H1 (cell line): ENCODE measurements around the gene HAS3. TPM values are rescaled to one million over a fixed set of nuclear protein-coding genes. Genes with fewer than 3 reads are reported as not detected.

Source experiments
- CTCF ChIA-PET: fragments of 300-600 bp; sonication (Branson Sonifier 250); formaldehyde crosslinking; loops from one replicate; lab custom pipeline; 2021; ENCODE audit not compliant: partially characterized antibody; lab: Charles Lee
- POLR2A ChIA-PET: fragments of 300-600 bp; sonication (Branson Sonifier 250); formaldehyde crosslinking; loops from one replicate; lab custom pipeline; 2021; ENCODE audit warnings: inconsistent platforms; ENCODE audit not compliant: partially characterized antibody; lab: Charles Lee
- DNase-seq, 2 experiments: peaks; one replicate each; pipeline versions ENCODE4 v3.0.0 to v3.0.0-alpha.2; 2010 to 2022; ENCODE audit warnings: low spot score in 2 of 2, low read depth in 1 of 2, mixed read lengths in 1 of 2
- FAIRE-seq: peaks from 2 replicates; lab custom pipeline; 2011; peaks lifted over from hg19 to GRCh38; lab: Jason Lieb, UNC
- H2AFZ ChIP-seq: 2 replicates; pipeline ENCODE4 v1.8.1; 2012; ENCODE audit warnings: low read length, inconsistent platforms
- H2AK5ac ChIP-seq: 2 replicates; pipeline ENCODE4 v1.6.1; 2013; ENCODE audit warnings: low read depth, low read length
- H2BK120ac ChIP-seq: replicated peaks from 2 replicates; pipeline ENCODE3; 2013; ENCODE audit warnings: low read depth, low read length, inconsistent platforms
- H2BK12ac ChIP-seq: 2 replicates; pipeline ENCODE4 v1.6.1; 2013; ENCODE audit warnings: low read depth, low read length
- H2BK15ac ChIP-seq: 2 replicates; pipeline ENCODE4 v1.6.1; 2013; ENCODE audit warnings: low read length
- H2BK20ac ChIP-seq: 2 replicates; pipeline ENCODE4 v1.6.1; 2013; ENCODE audit warnings: low read length
- H2BK5ac ChIP-seq: 2 replicates; pipeline ENCODE4 v1.6.1; 2013; ENCODE audit warnings: low read depth, low read length
- H3K14ac ChIP-seq: 2 replicates; pipeline ENCODE4 v1.6.1; 2013; ENCODE audit warnings: inconsistent platforms; ENCODE audit not compliant: insufficient read length
- H3K18ac ChIP-seq: 2 replicates; pipeline ENCODE4 v1.6.1; 2013; ENCODE audit warnings: low read length; ENCODE audit errors: extremely low read depth
- H3K23ac ChIP-seq: 2 replicates; pipeline ENCODE4 v1.6.1; 2013; ENCODE audit warnings: inconsistent platforms; ENCODE audit not compliant: insufficient read length
- H3K23me2 ChIP-seq: 2 replicates; pipeline ENCODE4 v1.6.1; 2013; ENCODE audit warnings: low read depth, low read length
- H3K27ac ChIP-seq: 2 replicates; pipeline ENCODE4 v1.6.1; 2011; ENCODE audit warnings: low read depth, low read length, inconsistent platforms
- H3K27me3 ChIP-seq, 4 experiments: replicated peaks in 1 of 4; 1 replicate in 1 of 4; 2 replicates in 3 of 4; pipeline versions ENCODE4 v1.6.1 to v1.8.1; 2011 to 2013; ENCODE audit warnings: low read length in 3 of 4, mild to moderate bottlenecking in 3 of 4, inconsistent platforms in 2 of 4, mixed read lengths in 2 of 4, moderate library complexity in 1 of 4; ENCODE audit not compliant: control insufficient read depth in 3 of 4, insufficient read depth in 3 of 4; ENCODE audit errors: extremely low read depth in 1 of 4
- H3K36me3 ChIP-seq, 4 experiments: 2 replicates each; pipeline versions ENCODE4 v1.6.1 to v1.8.1; 2011 to 2013; ENCODE audit warnings: mild to moderate bottlenecking in 4 of 4, low read length in 3 of 4, moderate library complexity in 2 of 4, control low read depth in 1 of 4, inconsistent platforms in 1 of 4; ENCODE audit not compliant: insufficient read depth in 4 of 4, control insufficient read depth in 2 of 4
- H3K4ac ChIP-seq: replicated peaks from 2 replicates; pipeline ENCODE3; 2013; ENCODE audit warnings: low read length, low read depth, mixed read lengths, inconsistent platforms; ENCODE audit not compliant: insufficient read length
- H3K4me1 ChIP-seq, 4 experiments: replicated peaks in 1 of 4; 1 replicate in 1 of 4; 2 replicates in 3 of 4; pipeline versions ENCODE4 v1.6.1 to v1.8.1; 2011 to 2013; ENCODE audit warnings: low read length in 3 of 4, inconsistent platforms in 2 of 4, mixed read lengths in 1 of 4; ENCODE audit not compliant: insufficient read depth in 4 of 4, control insufficient read depth in 3 of 4
- H3K4me2 ChIP-seq, 2 experiments: 2 replicates each; pipeline versions ENCODE4 v1.6.1 to v1.8.1; 2011 to 2013; ENCODE audit warnings: low read depth in 2 of 2, low read length in 2 of 2, control low read depth in 1 of 2, inconsistent platforms in 1 of 2, mild to moderate bottlenecking in 1 of 2; ENCODE audit not compliant: insufficient read depth in 1 of 2
- H3K4me3 ChIP-seq, 4 experiments: fragments of 200-600, 300-600 bp in 1 of 4; sonication (generic), shearing (Covaris generic), sonication (Bioruptor Twin) in 1 of 4; 2 replicates each; pipeline versions ENCODE4 v1.5.1 to v1.8.1; 2011 to 2016; ENCODE audit warnings: low read length in 4 of 4, low read depth in 3 of 4, control low read depth in 2 of 4, inconsistent platforms in 2 of 4, mild to moderate bottlenecking in 2 of 4, mixed read lengths in 1 of 4, moderate library complexity in 1 of 4; ENCODE audit not compliant: insufficient read depth in 2 of 4; ENCODE audit errors: extremely low read depth in 1 of 4
- H3K56ac ChIP-seq: replicated peaks from 2 replicates; pipeline ENCODE3; 2013; ENCODE audit warnings: low read depth, mild to moderate bottlenecking, mixed read lengths, low read length, inconsistent platforms; ENCODE audit not compliant: insufficient read length
- H3K79me1 ChIP-seq: 2 replicates; pipeline ENCODE4 v1.6.1; 2013; ENCODE audit warnings: low read depth, low read length, control low read depth
- H3K79me2 ChIP-seq, 2 experiments: 2 replicates each; pipeline versions ENCODE4 v1.6.1 to v1.8.1; 2012 to 2013; ENCODE audit warnings: low read length in 2 of 2, mild to moderate bottlenecking in 2 of 2, inconsistent platforms in 1 of 2; ENCODE audit not compliant: insufficient read depth in 2 of 2, control insufficient read depth in 1 of 2
- H3K9ac ChIP-seq, 4 experiments: replicated peaks in 1 of 4; 1 replicate in 1 of 4; 2 replicates in 3 of 4; pipeline versions ENCODE4 v1.6.1 to v1.8.1; 2011 to 2013; ENCODE audit warnings: low read depth in 3 of 4, low read length in 3 of 4, control low read depth in 2 of 4, mild to moderate bottlenecking in 2 of 4, moderate library complexity in 2 of 4, inconsistent platforms in 1 of 4; ENCODE audit errors: extremely low read depth in 1 of 4
- H3K9me3 ChIP-seq, 2 experiments: 2 replicates each; pipeline versions ENCODE4 v1.6.1 to v1.8.1; 2012 to 2013; ENCODE audit warnings: mild to moderate bottlenecking in 2 of 2, moderate library complexity in 2 of 2, control low read depth in 1 of 2, inconsistent platforms in 1 of 2, low read depth in 1 of 2, low read length in 1 of 2, mixed read lengths in 1 of 2; ENCODE audit not compliant: insufficient read depth in 2 of 2
- H4K20me1 ChIP-seq, 2 experiments: replicated peaks in 1 of 2; 2 replicates each; pipeline versions ENCODE3 to v1.8.1; 2011 to 2013; ENCODE audit warnings: inconsistent platforms in 2 of 2, low read length in 2 of 2, mild to moderate bottlenecking in 1 of 2; ENCODE audit not compliant: insufficient read depth in 2 of 2, control insufficient read depth in 1 of 2
- H4K5ac ChIP-seq: 2 replicates; pipeline ENCODE4 v1.6.1; 2013; ENCODE audit warnings: low read length, low read depth, mixed read lengths, inconsistent platforms; ENCODE audit not compliant: insufficient read length
- H4K8ac ChIP-seq: 2 replicates; pipeline ENCODE4 v1.8.0; 2013; ENCODE audit warnings: mild to moderate bottlenecking, moderate library complexity, low read length, inconsistent platforms; ENCODE audit not compliant: insufficient read depth; ENCODE audit errors: extremely low read depth
- H4K91ac ChIP-seq: replicated peaks from 2 replicates; pipeline ENCODE3; 2013; ENCODE audit warnings: low read length, mixed read lengths, inconsistent platforms; ENCODE audit not compliant: insufficient read length
- ASH2L ChIP-seq: fragments of 200-600, 300-600 bp; sonication (generic); IDR thresholded peaks from one replicate; pipeline ENCODE4 v1.7.1; 2017; ENCODE audit warnings: low read length
- CBX8 ChIP-seq: fragments of 300-800, 300-1000 bp; sonication (generic); IDR thresholded peaks from 2 replicates; pipeline ENCODE4 v1.7.1; 2016; ENCODE audit warnings: low read depth, low read length, borderline replicate concordance
- EP300 ChIP-seq, 2 experiments: IDR thresholded peaks; 1 replicate in 1 of 2; 2 replicates in 1 of 2; pipeline ENCODE4 v1.6.1; 2011 to 2012; ENCODE audit warnings: low read depth in 2 of 2, low read length in 2 of 2, mild to moderate bottlenecking in 2 of 2, borderline replicate concordance in 1 of 2, inconsistent platforms in 1 of 2, moderate library complexity in 1 of 2
- HDAC6 ChIP-seq: IDR thresholded peaks from one replicate; pipeline ENCODE4 v1.7.1; 2012; ENCODE audit warnings: low read depth, mild to moderate bottlenecking, inconsistent platforms, low read length, moderate library complexity
- JUN ChIP-seq: IDR thresholded peaks from 2 replicates; pipeline ENCODE4 v1.6.1; 2011; ENCODE audit warnings: low read depth, mild to moderate bottlenecking, improper control_type of control experiment, low read length
- JUND ChIP-seq: IDR thresholded peaks from 2 replicates; pipeline ENCODE4 v1.6.1; 2011; ENCODE audit warnings: mild to moderate bottlenecking, improper control_type of control experiment, low read length
- KDM1A ChIP-seq: fragments of 200-600, 300-600 bp; sonication (generic); IDR thresholded peaks from 2 replicates; pipeline ENCODE4 v1.7.1; 2016; ENCODE audit warnings: mild to moderate bottlenecking, low read length, borderline replicate concordance
- KDM5A ChIP-seq: fragments of 200-600 bp; IDR thresholded peaks from 2 replicates; pipeline ENCODE4 v1.7.1; 2012; ENCODE audit warnings: mild to moderate bottlenecking, low read length, inconsistent platforms, mixed read lengths
- MAFK ChIP-seq: IDR thresholded peaks from 2 replicates; pipeline ENCODE4 v1.6.1; 2012; ENCODE audit warnings: low read depth, mild to moderate bottlenecking, improper control_type of control experiment, low read length
- POLR2A ChIP-seq, 2 experiments: IDR thresholded peaks; 1 replicate in 1 of 2; 2 replicates in 1 of 2; pipeline ENCODE4 v1.6.1; 2011; ENCODE audit warnings: low read depth in 2 of 2, low read length in 2 of 2, mild to moderate bottlenecking in 2 of 2; ENCODE audit errors: control extremely low read depth in 1 of 2
- POU5F1 ChIP-seq: IDR thresholded peaks from 2 replicates; pipeline ENCODE4 v1.6.1; 2011; ENCODE audit warnings: low read depth, mild to moderate bottlenecking, low read length, moderate library complexity
- RNF2 ChIP-seq: fragments of 200-900, 300-1000 bp; sonication (generic); IDR thresholded peaks from 2 replicates; pipeline ENCODE4 v1.7.1; 2016; ENCODE audit warnings: borderline replicate concordance, low read depth, mild to moderate bottlenecking, antibody characterized with exemption, low read length; ENCODE audit not compliant: poor library complexity, severe bottlenecking; ENCODE audit errors: missing control alignments
- SIX5 ChIP-seq: IDR thresholded peaks from 2 replicates; pipeline ENCODE4 v1.6.1; 2011; ENCODE audit warnings: mild to moderate bottlenecking, low read depth, low read length
- SP4 ChIP-seq: IDR thresholded peaks from 2 replicates; pipeline ENCODE4 v1.6.1; 2012; ENCODE audit warnings: low read length, inconsistent platforms
- SRF ChIP-seq: IDR thresholded peaks from 2 replicates; pipeline ENCODE4 v1.6.1; 2011; ENCODE audit warnings: mild to moderate bottlenecking, low read depth, low read length, moderate library complexity
- WGBS, 2 experiments: shearing (Covaris generic) in 1 of 2; methylation state at CpG; one replicate each; pipeline versions ENCODE4 v1.1.6 to v1.1.7; 2013 to 2015; ENCODE audit warnings: low lambda C conversion rate in 2 of 2, mixed read lengths in 2 of 2, inconsistent platforms in 1 of 2, low coverage in 1 of 2, missing lambda C conversion rate in 1 of 2; ENCODE audit not compliant: insufficient replicate concordance in 2 of 2, insufficient coverage in 1 of 2, insufficient read length in 1 of 2; ENCODE audit errors: extremely low coverage in 1 of 2, missing lambda C conversion rate in 1 of 2; 5-methylcytosine and 5-hydroxymethylcytosine counted together
- polyA plus RNA-seq, 7 experiments: library from polyadenylated mRNA; depleted of rRNA in 3 of 7; stranded (reverse) in 5 of 7; unstranded in 2 of 7; fragments of >200 nt in 5 of 7; fragments of 200-250 nt in 2 of 7; gene quantifications; 1 replicate in 5 of 7; 2 replicates in 1 of 7; 4 replicates in 1 of 7; pipeline versions ENCODE4 v1.2.1 to v1.2.3, GENCODE V29; 2011 to 2013; ENCODE audit warnings: missing spikeins in 2 of 7, mixed read lengths in 2 of 7
- total RNA-seq: library from RNA; stranded (reverse); fragmentation: NEBNext Ultra II Directional; extraction: Animal tissue kit (Norgen Biotek cat#: 25700); gene quantifications from 2 replicates; pipeline ENCODE4 v1.2.1, GENCODE V29; 2021

The HAS3 gene
- total and polyA plus RNA-seq, 2 of the 8 experiments (the other 6 are each of a cell fraction or from before 2014, with no cell fraction given): 32.1 to 69.6 TPM

GRCh38 chr16:69141936-69142335, 36.5 kb downstream of the HAS3 start:
- H3K79me2 ChIP-seq: peaks cover 0 to 16% of the 10 kb centered on the region in 2 experiments; a peak in 2 of 4 replicates
- DNase-seq: no peak
- H3K4me3 ChIP-seq: no peak overlapping the region
- no peak overlapping the region for H3K56ac ChIP-seq
- peaks cover 28 to 81% (median 71%) of the 10 kb centered on the region in 4 experiments for H3K36me3 ChIP-seq
- peaks cover 4 to 5% of the 10 kb centered on the region in 2 experiments for H4K20me1 ChIP-seq
- ChIA-PET CTCF (interaction anchor here (0.6 to 1.3 kb wide), 2 partner anchors 10 to 116 kb away, joined by 3 read pairs; no protein-coding TSS in a partner anchor), POLR2A (interaction anchor here (0.6 to 1.7 kb wide), 2 partner anchors 9 to 260 kb away, joined by 4 read pairs; partner anchors contain the start of genes CHTF8 and UTP4)
- no peak overlapping the region for H2BK120ac ChIP-seq
- H4K8ac ChIP-seq: no peak overlapping the region
- H3K4me2 ChIP-seq: no peak overlapping the region
- no peak for FAIRE-seq
- H3K14ac ChIP-seq: no peak overlapping the region
- no peak overlapping the region for H2BK20ac ChIP-seq
- H4K5ac ChIP-seq: no peak overlapping the region
- no peak overlapping the region for H3K18ac ChIP-seq
- H2BK5ac ChIP-seq: no peak overlapping the region
- H2AK5ac ChIP-seq: no peak overlapping the region
- no peak overlapping the region for H3K4ac ChIP-seq
- H2BK15ac ChIP-seq: no peak overlapping the region
- H3K9ac ChIP-seq: no peak overlapping the region
- H2BK12ac ChIP-seq: no peak overlapping the region
- H3K79me1 ChIP-seq: no peaks in the 10 kb centered on the region; the same call in 1 of the 2 replicates
- no peak overlapping the region for H2AFZ ChIP-seq
- H4K91ac ChIP-seq: no peak overlapping the region
- H3K27ac ChIP-seq: no peak overlapping the region
- no peaks in the 10 kb centered on the region for H3K23me2 ChIP-seq
- no peaks in the 10 kb centered on the region for H3K4me1 ChIP-seq
- no peaks in the 10 kb centered on the region for H3K9me3 ChIP-seq
- no peaks in the 10 kb centered on the region for H3K27me3 ChIP-seq
- WGBS, 2 experiments: 78% methylated on average over 2 of the region's 4 CpGs; no CpG with 5 or more reads in 1 of the 2 experiments
- no peak overlapping the region for H3K23ac ChIP-seq
- TF ChIP-seq KDM5A (no peak), JUN (no peak), HDAC6 (no peak), SP4 (no peak), JUND (no peak), SRF (no peak), MAFK (no peak), POU5F1 (no peak), CBX8 (no peak), EP300 (IDR thresholded peaks at IDR 0.05; ENCODE audit: borderline replicate concordance in 1 of 2, low read depth in 2 of 2, low read length in 2 of 2) (no peak), RNF2 (no peak), POLR2A (IDR thresholded peaks at IDR 0.05; ENCODE audit: control extremely low read depth in 1 of 2, low read depth in 2 of 2, low read length in 2 of 2) (no peak), KDM1A (no peak), SIX5 (no peak), ASH2L (no peak)
